HCT116 (cell line): Measurements from ENCODE around the gene IQGAP2. TPM values are rescaled to one million over a fixed set of nuclear protein-coding genes. Genes with fewer than 3 reads are reported as not detected.

Experiments used
- ATAC-seq: fragments of 200-7000 bp; cut with Tn5 transposase; 2 replicates; pipeline ENCODE4 v1.9.1; 2020; ENCODE audit warnings: mild to moderate bottlenecking, moderate library complexity
- BruUV-seq: library from RNA; stranded (reverse); fragments of 400-500 nt; replicated peaks from 2 replicates; lab custom pipeline; 2021; lab: Mats Ljungman, UMichigan
- CTCF ChIA-PET: fragments of 300-600 bp; sonication (Branson Sonifier 250); formaldehyde crosslinking; loops from one replicate; lab custom pipeline; 2021; ENCODE audit warnings: antibody characterized with exemption; lab: Charles Lee
- POLR2A ChIA-PET: fragments of 300-600, 350-600 bp; sonication (Branson Sonifier 250); formaldehyde crosslinking; loops from one replicate; lab custom pipeline; 2021; ENCODE audit warnings: antibody characterized with exemption; lab: Charles Lee
- RAD21 ChIA-PET, 2 experiments: fragments of 300-600 bp; sonication (Branson Sonifier 250); formaldehyde crosslinking; loops; one replicate each; lab custom pipeline; 2023; ENCODE audit warnings: low total read pairs in 2 of 2; ENCODE audit not compliant: uncharacterized antibody in 2 of 2, unreplicated experiment in 2 of 2, low non-redundant PET in 1 of 2; lab: Charles Lee
- DNase-seq: peaks from one replicate; pipeline ENCODE4 v3.0.0-alpha.2; 2010; ENCODE audit warnings: low read depth, low spot score
- H2AFZ ChIP-seq: fragments of 200-600 bp; shearing (Covaris generic), sonication (generic); 2 replicates; pipeline ENCODE4 v1.6.1; 2017; ENCODE audit warnings: low read depth, mixed run types, mixed read lengths, antibody characterized with exemption, low read length; ENCODE audit not compliant: poor library complexity, severe bottlenecking
- H3K27ac ChIP-seq: 2 replicates; pipeline ENCODE4 v1.5.1; 2012; ENCODE audit warnings: low read depth, low read length
- H3K27me3 ChIP-seq: fragments of 200-600 bp; sonication (generic); 2 replicates; pipeline ENCODE4 v1.6.1; 2016; ENCODE audit warnings: mixed run types, low read length, mixed read lengths; ENCODE audit not compliant: insufficient read depth
- H3K36me3 ChIP-seq, 2 experiments: fragments of 200-500 bp in 1 of 2; fragments of 200-600 bp in 1 of 2; sonication (Bioruptor generic) in 1 of 2; sonication (generic) in 1 of 2; 2 replicates each; pipeline versions ENCODE4 v1.5.1 to v1.6.1; 2014 to 2016; ENCODE audit warnings: low read length in 2 of 2, inconsistent platforms in 1 of 2, mixed read lengths in 1 of 2, mixed run types in 1 of 2; ENCODE audit not compliant: insufficient read depth in 2 of 2, control insufficient read depth in 1 of 2
- H3K4me1 ChIP-seq, 2 experiments: fragments of 200-600 bp in 1 of 2; sonication (generic) in 1 of 2; 2 replicates each; pipeline versions ENCODE4 v1.5.1 to v1.6.1; 2012 to 2017; ENCODE audit warnings: low read length in 2 of 2, inconsistent platforms in 1 of 2, mild to moderate bottlenecking in 1 of 2, mixed read lengths in 1 of 2, mixed run types in 1 of 2, moderate library complexity in 1 of 2; ENCODE audit not compliant: insufficient read depth in 2 of 2, control insufficient read depth in 1 of 2
- H3K4me2 ChIP-seq: fragments of 200-600 bp; sonication (generic); 2 replicates; pipeline ENCODE4 v1.6.1; 2017; ENCODE audit warnings: mixed run types, low read length, mixed read lengths
- H3K4me3 ChIP-seq, 2 experiments: fragments of 200-600 bp in 1 of 2; sonication (generic) in 1 of 2; replicated peaks in 1 of 2; 2 replicates each; pipeline ENCODE4 v1.5.1; 2011 to 2016; ENCODE audit warnings: low read length in 2 of 2, control low read depth in 1 of 2, low read depth in 1 of 2, mild to moderate bottlenecking in 1 of 2, mixed read lengths in 1 of 2, mixed run types in 1 of 2
- H3K79me2 ChIP-seq: fragments of 200-600 bp; sonication (generic); 2 replicates; pipeline ENCODE4 v1.6.1; 2017; ENCODE audit warnings: mild to moderate bottlenecking, mixed run types, low read length, moderate library complexity, mixed read lengths; ENCODE audit not compliant: insufficient read depth
- H3K9ac ChIP-seq: fragments of 200-600 bp; sonication (generic); 2 replicates; pipeline ENCODE4 v1.6.1; 2016; ENCODE audit warnings: low read length, mixed read lengths
- H3K9me2 ChIP-seq: fragments of 200-600 bp; sonication (generic), shearing (Covaris generic); 2 replicates; pipeline ENCODE4 v1.6.1; 2017; ENCODE audit warnings: mixed run types, mild to moderate bottlenecking, moderate library complexity; ENCODE audit not compliant: insufficient read depth
- H3K9me3 ChIP-seq, 2 experiments: fragments of 200-500 bp in 1 of 2; fragments of 200-600 bp in 1 of 2; sonication (Bioruptor generic) in 1 of 2; sonication (generic) in 1 of 2; 2 replicates each; pipeline ENCODE4 v1.6.1; 2014 to 2017; ENCODE audit warnings: low read length in 2 of 2, mixed read lengths in 2 of 2, inconsistent platforms in 1 of 2, low read depth in 1 of 2, mild to moderate bottlenecking in 1 of 2, mixed run types in 1 of 2, moderate library complexity in 1 of 2; ENCODE audit not compliant: control insufficient read depth in 1 of 2, insufficient read depth in 1 of 2
- H4K20me1 ChIP-seq: fragments of 200-600 bp; sonication (generic), shearing (Covaris generic); 2 replicates; pipeline ENCODE4 v1.6.1; 2017; ENCODE audit warnings: mixed run types, mild to moderate bottlenecking, moderate library complexity; ENCODE audit not compliant: insufficient read depth
- ATF3 ChIP-seq: IDR thresholded peaks from 2 replicates; pipeline ENCODE4 v1.6.1; 2012
- CTCF ChIP-seq, 3 experiments: fragments of 200-600 bp in 1 of 3; sonication (generic) in 1 of 3; IDR thresholded peaks in 2 of 3; conservative IDR thresholded peaks in 1 of 3; 2 replicates each; pipeline ENCODE4 v1.5.1; 2012 to 2017; ENCODE audit warnings: low read depth in 2 of 3, low read length in 2 of 3, antibody characterized with exemption in 1 of 3, borderline replicate concordance in 1 of 3, control low read depth in 1 of 3, mild to moderate bottlenecking in 1 of 3, mixed read lengths in 1 of 3, mixed run types in 1 of 3, moderate library complexity in 1 of 3; ENCODE audit not compliant: insufficient read depth in 1 of 3
- EGR1 ChIP-seq: IDR thresholded peaks from 2 replicates; pipeline ENCODE4 v1.6.1; 2012; ENCODE audit warnings: low read depth
- EZH2 ChIP-seq: fragments of 200-600 bp; sonication (generic); IDR thresholded peaks from 2 replicates; pipeline ENCODE4 v1.6.1; 2017; ENCODE audit warnings: antibody characterized with exemption, mixed run types
- EZH2phosphoT487 ChIP-seq: fragments of 200-600 bp; IDR thresholded peaks from 2 replicates; pipeline ENCODE4 v1.6.1; 2018; ENCODE audit warnings: antibody characterized with exemption, borderline replicate concordance
- JUND ChIP-seq: IDR thresholded peaks from 2 replicates; pipeline ENCODE4 v1.6.1; 2012
- MAX ChIP-seq: IDR thresholded peaks from 2 replicates; pipeline ENCODE4 v1.6.1; 2012
- POLR2A ChIP-seq: IDR thresholded peaks from 2 replicates; pipeline ENCODE4 v1.7.0; 2011; ENCODE audit warnings: borderline replicate concordance; ENCODE audit not compliant: insufficient read depth, insufficient read length; ENCODE audit errors: extremely low read depth
- POLR2AphosphoS5 ChIP-seq: IDR thresholded peaks from 2 replicates; pipeline ENCODE4 v1.6.1; 2011; ENCODE audit warnings: mild to moderate bottlenecking, low read depth, low read length, moderate library complexity
- RAD21 ChIP-seq: IDR thresholded peaks from 2 replicates; pipeline ENCODE4 v1.6.1; 2012; ENCODE audit warnings: low read depth, mild to moderate bottlenecking
- REST ChIP-seq: IDR thresholded peaks from 2 replicates; pipeline ENCODE4 v1.6.1; 2012; ENCODE audit warnings: low read depth
- SIN3A ChIP-seq: IDR thresholded peaks from 2 replicates; pipeline ENCODE4 v1.6.1; 2012; ENCODE audit warnings: low read depth
- SRF ChIP-seq: IDR thresholded peaks from 2 replicates; pipeline ENCODE4 v1.6.1; 2012; ENCODE audit warnings: low read depth
- YY1 ChIP-seq: IDR thresholded peaks from 2 replicates; pipeline ENCODE4 v1.6.1; 2011; ENCODE audit warnings: low read length, low read depth, moderate library complexity, mild to moderate bottlenecking; ENCODE audit not compliant: insufficient replicate concordance; ENCODE audit errors: extremely low read depth
- ZNF274 ChIP-seq: fragments of 200-500 bp; sonication (Bioruptor generic); IDR thresholded peaks from 2 replicates; pipeline ENCODE4 v1.6.1; 2014; ENCODE audit warnings: mild to moderate bottlenecking, low read depth, low read length, inconsistent platforms
- intact Hi-C: fragments of 100-400 bp; cut with micrococcal nuclease; formaldehyde crosslinking; loops from 2 replicates; pipeline ENCODE4 v1.10.0; 2022
- total RNA-seq: library from RNA; stranded (reverse); gene quantifications from one replicate; pipeline ENCODE4 v1.2.1, GENCODE V29; 2021; ENCODE audit not compliant: unreplicated experiment

The IQGAP2 gene
- total RNA-seq, 1 experiment from 2014 or later = 2.0 TPM

- H3K79me2 ChIP-seq = no peaks in the 10 kb centered on the region
- TF ChIP-seq MAX (no peak), ATF3 (no peak), EZH2phosphoT487 (no peak), ZNF274 (no peak), RAD21 (no peak), SIN3A (no peak), EZH2 (no peak), REST (no peak), JUND (no peak), EGR1 (no peak), POLR2AphosphoS5 (no peak), YY1 (no peak), CTCF (IDR thresholded peaks at IDR 0.05 in 2 of 3, conservative IDR thresholded peaks at IDR 0.05 in 1 of 3; ENCODE audit: borderline replicate concordance in 1 of 3, insufficient read depth in 1 of 3, low read depth in 2 of 3, low read length in 2 of 3) (no peak; a peak in 1 of 6 replicates), SRF (no peak), POLR2A (no peak)
- peak overlapping the region; percentile 52 to 66 for H3K4me3 ChIP-seq
- H2AFZ ChIP-seq = peak overlapping the region; percentile 94
- ATAC-seq (peak; percentile 28), DNase-seq (no peak)
- intact Hi-C loops = loop anchor here (2.0 kb wide), 1 partner anchor 141 kb away; no protein-coding TSS in a partner anchor
- CTCF ChIA-PET = interaction anchor here (0.9 kb wide), 1 partner anchor 179 kb away, joined by 3 read pairs; no protein-coding TSS in a partner anchor
- RAD21 ChIA-PET = no interaction called here
- no TSS peak for BruUV-seq
- no peak overlapping the region; the same call in 1 of the 2 replicates for H3K9ac ChIP-seq
- H3K27ac ChIP-seq = no peak overlapping the region; the same call in 1 of the 2 replicates
- peaks cover 14% of the 10 kb centered on the region; the same call in 1 of the 2 replicates for H3K27me3 ChIP-seq
- no peaks in the 10 kb centered on the region for H3K9me3 ChIP-seq
- H3K4me1 ChIP-seq = peaks cover 5 to 19% of the 10 kb centered on the region in 2 experiments; a peak in 2 of 4 replicates
- no peaks in the 10 kb centered on the region for H4K20me1 ChIP-seq
- no peaks in the 10 kb centered on the region for H3K36me3 ChIP-seq
- H3K9me2 ChIP-seq = no peaks in the 10 kb centered on the region
- POLR2A ChIA-PET = no interaction called here
- peak overlapping the region; percentile 99 for H3K4me2 ChIP-seq
Observed at GRCh38 chr5:76403766-76404222, 709 bp downstream of the IQGAP2 start.
